ENCODE data around the gene TMPRSS11F.

The TMPRSS11F gene

DNA sequence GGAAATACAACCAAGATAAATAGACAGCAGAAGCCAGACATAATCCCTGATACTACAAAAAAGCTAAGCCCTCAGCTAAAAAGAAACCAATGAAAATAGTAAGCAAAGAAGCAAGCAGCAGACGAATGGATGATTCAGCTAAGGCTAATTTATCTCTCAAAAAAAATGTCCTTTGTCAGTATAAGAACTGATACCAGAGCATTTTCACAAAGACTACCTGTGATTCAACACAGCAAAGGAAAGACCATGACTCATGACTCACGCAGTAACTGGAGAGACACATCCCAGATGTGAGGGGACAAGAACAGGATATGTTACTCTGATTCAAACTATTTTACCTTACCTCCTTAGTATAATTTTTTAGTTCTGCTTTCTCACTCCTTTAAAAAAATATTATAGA lies 22.7 kb upstream of the TMPRSS11F start:
- H3K9me3 ChIP-seq (ENCODE audit: control insufficient read depth, low read length): no peaks in the 10 kb centered on the region
- no peaks in the 10 kb centered on the region for H3K4me1 ChIP-seq (ENCODE audit: control insufficient read depth, insufficient read depth, low read length, poor library complexity, severe bottlenecking)
- no peak for DNase-seq
- no peaks in the 10 kb centered on the region for H3K27me3 ChIP-seq (replicated peaks; ENCODE audit: control insufficient read depth, insufficient read depth, low read length, poor library complexity, severe bottlenecking)
- H3K36me3 ChIP-seq (ENCODE audit: control insufficient read depth, insufficient read depth, low read length): no peaks in the 10 kb centered on the region
- no peak overlapping the region for H3K4me3 ChIP-seq (ENCODE audit: insufficient read depth, low read depth, low read length, poor library complexity, severe bottlenecking)
- H3K27ac ChIP-seq (ENCODE audit: insufficient read depth, low read length, poor library complexity, severe bottlenecking): no peak overlapping the region

DNA sequence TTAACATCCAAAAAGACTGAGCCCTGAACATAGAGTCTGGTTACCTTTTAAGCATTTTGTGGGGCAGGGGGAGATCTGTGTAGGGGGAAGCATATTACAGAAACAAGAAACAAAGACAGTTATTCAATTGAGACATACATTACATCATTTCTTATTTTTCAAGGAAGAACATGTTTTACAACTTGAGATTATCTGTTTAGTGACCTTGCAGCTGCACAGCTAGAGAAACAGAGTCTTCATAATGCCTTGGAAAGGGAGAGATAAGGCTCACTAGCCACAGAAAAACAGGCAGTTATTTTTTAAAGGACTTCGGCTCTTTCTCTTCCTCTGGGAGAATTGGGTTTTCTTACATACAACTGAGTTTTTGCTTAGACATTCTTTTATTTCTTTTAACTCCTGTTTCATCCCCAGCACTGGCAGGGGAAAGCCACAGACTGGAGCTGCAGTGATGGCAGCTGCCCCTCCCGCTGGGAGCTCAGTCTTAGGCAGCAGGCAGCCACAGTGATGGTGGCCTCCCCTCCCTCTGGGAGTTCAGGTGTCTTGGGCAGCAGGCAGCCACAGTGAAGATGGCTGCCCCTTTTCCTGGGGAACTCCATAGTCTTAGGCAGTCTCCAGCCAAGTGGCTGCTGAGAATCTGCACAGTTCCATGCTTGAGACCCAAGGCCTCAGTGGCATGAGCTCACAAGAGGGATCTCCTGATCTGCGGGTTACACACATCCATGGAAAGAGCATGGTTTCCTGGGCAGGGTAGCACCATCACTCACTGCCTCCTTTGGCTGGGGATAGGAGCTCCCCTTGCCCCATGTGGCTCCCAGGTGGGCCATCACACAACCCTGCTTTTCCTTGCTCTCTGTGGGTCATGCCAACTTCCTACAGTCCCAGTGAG lies 19.4 kb upstream of the TMPRSS11F start:
- no peak for DNase-seq
- H3K36me3 ChIP-seq (ENCODE audit: control insufficient read depth, insufficient read depth, low read length): no peaks in the 10 kb centered on the region
- H3K4me1 ChIP-seq (ENCODE audit: control insufficient read depth, insufficient read depth, low read length, poor library complexity, severe bottlenecking): no peaks in the 10 kb centered on the region
- no peaks in the 10 kb centered on the region for H3K9me3 ChIP-seq (ENCODE audit: control insufficient read depth, low read length)
- H3K27me3 ChIP-seq (replicated peaks; ENCODE audit: control insufficient read depth, insufficient read depth, low read length, poor library complexity, severe bottlenecking): no peaks in the 10 kb centered on the region
- H3K27ac ChIP-seq (ENCODE audit: insufficient read depth, low read length, poor library complexity, severe bottlenecking): no peak overlapping the region
- H3K4me3 ChIP-seq (ENCODE audit: insufficient read depth, low read depth, low read length, poor library complexity, severe bottlenecking): no peak overlapping the region

DNA sequence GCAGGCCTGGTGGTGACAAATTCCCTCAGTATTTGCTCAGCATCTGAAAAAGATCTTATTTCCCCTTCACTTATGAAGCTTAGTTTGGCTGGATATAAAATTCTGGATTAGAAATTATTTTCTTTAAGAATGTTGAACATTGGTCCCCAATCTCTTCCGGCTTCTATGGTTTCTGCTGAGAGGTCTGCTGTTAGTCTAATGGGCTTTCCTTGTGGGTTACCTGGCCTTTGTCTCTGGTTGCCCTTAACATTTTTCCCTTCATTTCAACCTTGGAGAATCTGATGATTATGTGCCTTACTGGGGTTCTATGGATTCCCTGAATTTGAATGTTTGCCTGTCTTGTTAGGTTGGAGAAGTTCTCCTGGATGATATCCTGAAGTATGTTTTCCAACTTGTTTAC lies 17.4 kb upstream of the TMPRSS11F start:
- Histone ChIP-seq H3K4me3 (ENCODE audit: insufficient read depth, low read depth, low read length, poor library complexity, severe bottlenecking) (no peak overlapping the region), H3K27ac (ENCODE audit: insufficient read depth, low read length, poor library complexity, severe bottlenecking) (no peak overlapping the region), H3K4me1 (ENCODE audit: control insufficient read depth, insufficient read depth, low read length, poor library complexity, severe bottlenecking) (no peaks in the 10 kb centered on the region), H3K27me3 (replicated peaks; ENCODE audit: control insufficient read depth, insufficient read depth, low read length, poor library complexity, severe bottlenecking) (no peaks in the 10 kb centered on the region), H3K36me3 (ENCODE audit: control insufficient read depth, insufficient read depth, low read length) (no peaks in the 10 kb centered on the region), H3K9me3 (ENCODE audit: control insufficient read depth, low read length) (no peaks in the 10 kb centered on the region)
- no peak for DNase-seq

DNA sequence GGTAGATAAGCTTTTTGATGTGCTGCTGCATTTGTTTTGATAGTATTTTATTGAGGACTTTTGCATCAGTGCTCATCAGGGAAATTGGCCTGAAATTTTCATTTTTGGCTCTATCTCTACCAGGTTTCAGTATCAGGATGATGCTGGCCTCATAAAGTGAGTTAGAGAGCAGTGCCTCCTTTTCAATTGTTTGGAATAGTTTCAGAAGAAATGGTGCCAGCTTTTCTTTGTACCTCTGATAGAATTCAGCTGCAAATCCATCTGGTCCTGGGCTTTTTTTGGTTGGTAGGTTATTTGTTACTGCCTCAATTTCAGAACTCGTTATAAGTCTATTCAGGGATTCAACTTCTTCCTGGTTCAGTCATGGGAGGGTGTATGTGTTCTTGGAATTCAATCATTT lies 15.6 kb upstream of the TMPRSS11F start:
- DNase-seq: no peak
- Histone ChIP-seq H3K27ac (ENCODE audit: insufficient read depth, low read length, poor library complexity, severe bottlenecking) (no peak overlapping the region), H3K4me3 (ENCODE audit: insufficient read depth, low read depth, low read length, poor library complexity, severe bottlenecking) (no peak overlapping the region), H3K4me1 (ENCODE audit: control insufficient read depth, insufficient read depth, low read length, poor library complexity, severe bottlenecking) (no peaks in the 10 kb centered on the region), H3K27me3 (replicated peaks; ENCODE audit: control insufficient read depth, insufficient read depth, low read length, poor library complexity, severe bottlenecking) (no peaks in the 10 kb centered on the region), H3K9me3 (ENCODE audit: control insufficient read depth, low read length) (no peaks in the 10 kb centered on the region), H3K36me3 (ENCODE audit: control insufficient read depth, insufficient read depth, low read length) (no peaks in the 10 kb centered on the region)

DNA sequence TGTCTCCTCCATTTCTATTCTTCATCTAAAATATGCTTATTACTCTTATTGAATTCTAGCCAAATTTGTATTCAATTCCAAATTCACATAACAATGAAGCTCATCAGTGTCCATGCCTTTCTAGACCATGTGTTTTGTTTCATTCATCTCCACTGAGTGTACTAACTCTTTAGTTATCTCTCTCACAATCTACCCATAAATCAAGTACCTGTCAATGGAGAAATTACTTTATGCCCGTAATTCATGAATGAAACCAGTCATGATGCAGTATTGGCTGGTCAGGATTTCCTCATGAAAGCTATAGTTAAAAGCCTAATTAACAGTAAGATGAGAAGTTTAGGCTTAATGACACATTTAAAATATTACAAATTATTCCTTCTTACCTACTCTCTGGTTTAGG lies 12.2 kb upstream of the TMPRSS11F start:
- Histone ChIP-seq H3K36me3 (ENCODE audit: control insufficient read depth, insufficient read depth, low read length) (no peaks in the 10 kb centered on the region), H3K27ac (ENCODE audit: insufficient read depth, low read length, poor library complexity, severe bottlenecking) (no peak overlapping the region), H3K4me1 (ENCODE audit: control insufficient read depth, insufficient read depth, low read length, poor library complexity, severe bottlenecking) (no peaks in the 10 kb centered on the region), H3K4me3 (ENCODE audit: insufficient read depth, low read depth, low read length, poor library complexity, severe bottlenecking) (no peak overlapping the region), H3K9me3 (ENCODE audit: control insufficient read depth, low read length) (no peaks in the 10 kb centered on the region), H3K27me3 (replicated peaks; ENCODE audit: control insufficient read depth, insufficient read depth, low read length, poor library complexity, severe bottlenecking) (no peaks in the 10 kb centered on the region)
- DNase-seq: no peak

GRCh38 chr4:68132342-68132741 lies 2.7 kb upstream of the TMPRSS11F start:
- Histone ChIP-seq H3K4me1 (ENCODE audit: control insufficient read depth, insufficient read depth, low read length, poor library complexity, severe bottlenecking) (no peaks in the 10 kb centered on the region), H3K27ac (ENCODE audit: insufficient read depth, low read length, poor library complexity, severe bottlenecking) (no peak overlapping the region), H3K36me3 (ENCODE audit: control insufficient read depth, insufficient read depth, low read length) (no peaks in the 10 kb centered on the region), H3K4me3 (ENCODE audit: insufficient read depth, low read depth, low read length, poor library complexity, severe bottlenecking) (no peak overlapping the region), H3K27me3 (replicated peaks; ENCODE audit: control insufficient read depth, insufficient read depth, low read length, poor library complexity, severe bottlenecking) (no peaks in the 10 kb centered on the region), H3K9me3 (ENCODE audit: control insufficient read depth, low read length) (no peaks in the 10 kb centered on the region)
- DNase-seq: no peak

- H3K27ac ChIP-seq (ENCODE audit: insufficient read depth, low read length, poor library complexity, severe bottlenecking): no peak overlapping the region
Observed at GRCh38 chr4:68124262-68124661, 5.4 kb downstream of the TMPRSS11F start.

DNA sequence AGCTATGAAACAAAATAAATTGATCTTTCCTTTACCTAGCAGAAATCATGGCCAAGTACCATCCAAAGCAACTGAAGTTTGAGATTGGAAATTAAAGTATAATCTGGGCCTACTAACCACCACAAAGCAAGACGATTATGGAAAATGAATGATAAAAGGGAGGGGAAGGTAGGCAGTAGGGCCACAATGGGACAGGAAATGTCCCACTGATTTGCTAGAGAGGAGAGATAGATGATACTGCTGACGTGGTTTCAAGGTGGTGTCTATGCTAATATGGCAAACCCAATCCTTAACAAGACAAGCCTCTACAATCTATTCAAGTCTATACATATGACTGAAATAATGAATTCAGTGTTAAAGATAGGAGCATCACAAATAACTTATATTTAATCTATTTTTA lies 6.1 kb downstream of the TMPRSS11F start:
- Histone ChIP-seq H3K4me1 (ENCODE audit: control insufficient read depth, insufficient read depth, low read length, poor library complexity, severe bottlenecking) (no peaks in the 10 kb centered on the region), H3K4me3 (ENCODE audit: insufficient read depth, low read depth, low read length, poor library complexity, severe bottlenecking) (no peak overlapping the region), H3K36me3 (ENCODE audit: control insufficient read depth, insufficient read depth, low read length) (no peaks in the 10 kb centered on the region), H3K9me3 (ENCODE audit: control insufficient read depth, low read length) (no peaks in the 10 kb centered on the region), H3K27me3 (replicated peaks; ENCODE audit: control insufficient read depth, insufficient read depth, low read length, poor library complexity, severe bottlenecking) (no peaks in the 10 kb centered on the region), H3K27ac (ENCODE audit: insufficient read depth, low read length, poor library complexity, severe bottlenecking) (no peak overlapping the region)
- DNase-seq: no peak

More at GRCh38 chr4:68124262-68124661, 5.4 kb downstream of the TMPRSS11F start:
- H3K4me1 ChIP-seq (ENCODE audit: control insufficient read depth, insufficient read depth, low read length, poor library complexity, severe bottlenecking): no peaks in the 10 kb centered on the region
- no peaks in the 10 kb centered on the region for H3K36me3 ChIP-seq (ENCODE audit: control insufficient read depth, insufficient read depth, low read length)
- H3K9me3 ChIP-seq (ENCODE audit: control insufficient read depth, low read length): no peaks in the 10 kb centered on the region
- H3K27me3 ChIP-seq (replicated peaks; ENCODE audit: control insufficient read depth, insufficient read depth, low read length, poor library complexity, severe bottlenecking): no peaks in the 10 kb centered on the region
- no peak overlapping the region for H3K4me3 ChIP-seq (ENCODE audit: insufficient read depth, low read depth, low read length, poor library complexity, severe bottlenecking)
- no peak for DNase-seq

DNA sequence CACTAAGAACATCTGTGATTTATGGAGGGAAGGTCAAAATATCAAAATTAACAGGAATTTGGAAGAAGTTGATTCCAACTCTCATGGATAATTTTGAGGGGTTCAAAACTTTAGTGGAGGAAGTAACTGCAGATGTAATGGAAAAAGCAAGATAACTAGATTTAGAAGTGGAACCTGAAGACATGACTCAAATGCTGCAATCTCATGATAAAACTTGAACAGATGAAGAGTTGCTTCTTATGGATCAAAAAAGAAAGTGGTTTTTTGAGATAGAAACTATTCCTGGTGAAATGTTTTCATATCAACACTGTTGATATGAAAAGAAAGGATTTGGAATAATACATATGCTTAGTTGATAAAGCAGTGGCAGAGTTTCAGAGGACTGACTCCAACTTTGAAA lies 9.7 kb downstream of the TMPRSS11F start:
- H3K4me1 ChIP-seq (ENCODE audit: control insufficient read depth, insufficient read depth, low read length, poor library complexity, severe bottlenecking): no peaks in the 10 kb centered on the region

GRCh38 chr4:68110441-68110840 lies 19.2 kb downstream of the TMPRSS11F start:
- no peaks in the 10 kb centered on the region for H3K9me3 ChIP-seq (ENCODE audit: control insufficient read depth, low read length)
- DNase-seq: no peak
- no peaks in the 10 kb centered on the region for H3K36me3 ChIP-seq (ENCODE audit: control insufficient read depth, insufficient read depth, low read length)
- H3K4me1 ChIP-seq (ENCODE audit: control insufficient read depth, insufficient read depth, low read length, poor library complexity, severe bottlenecking): no peaks in the 10 kb centered on the region
- no peak overlapping the region for H3K4me3 ChIP-seq (ENCODE audit: insufficient read depth, low read depth, low read length, poor library complexity, severe bottlenecking)
- H3K27me3 ChIP-seq (replicated peaks; ENCODE audit: control insufficient read depth, insufficient read depth, low read length, poor library complexity, severe bottlenecking): no peaks in the 10 kb centered on the region
- no peak overlapping the region for H3K27ac ChIP-seq (ENCODE audit: insufficient read depth, low read length, poor library complexity, severe bottlenecking)

More for the DNA sequence above, 9.7 kb downstream of the TMPRSS11F start:
- Histone ChIP-seq H3K9me3 (ENCODE audit: control insufficient read depth, low read length) (no peaks in the 10 kb centered on the region), H3K27ac (ENCODE audit: insufficient read depth, low read length, poor library complexity, severe bottlenecking) (no peak overlapping the region), H3K4me3 (ENCODE audit: insufficient read depth, low read depth, low read length, poor library complexity, severe bottlenecking) (no peak overlapping the region), H3K27me3 (replicated peaks; ENCODE audit: control insufficient read depth, insufficient read depth, low read length, poor library complexity, severe bottlenecking) (no peaks in the 10 kb centered on the region), H3K36me3 (ENCODE audit: control insufficient read depth, insufficient read depth, low read length) (no peaks in the 10 kb centered on the region)
- no peak for DNase-seq
